NCI-H1417 (cell line): ENCODE results near the gene PIGK.

Source experiments
- DNase-seq, 3 experiments: peaks; one replicate each; lab custom pipeline; 2025; lab: John Stamatoyannopoulos, UW

Gene PIGK

GRCh38 chr1:77096496-77097255 is 122.6 kb downstream of the PIGK start:
- DNase-seq = no peak

GRCh38 chr1:77095236-77095635 is 124.0 kb downstream of the PIGK start:
- DNase-seq = peak in 1 of 3 experiments; percentile 25

- no peak for DNase-seq
These were observed 129.5 kb downstream of the PIGK start for GRCh38 chr1:77089756-77090155.

- no peak for DNase-seq
These were observed 134.1 kb downstream of the PIGK start for GRCh38 chr1:77085109-77085508.

GRCh38 chr1:77084457-77084856 is 134.8 kb downstream of the PIGK start:
- DNase-seq = no peak

- DNase-seq = no peak
These were observed 137.4 kb downstream of the PIGK start for GRCh38 chr1:77081834-77082233.

- DNase-seq = no peak
These were observed 142.5 kb downstream of the PIGK start for GRCh38 chr1:77076759-77077158.

- peak in 2 of 3 experiments; percentile 5 to 18 for DNase-seq
These were observed 151.2 kb downstream of the PIGK start for GRCh38 chr1:77068013-77068412.

DNA sequence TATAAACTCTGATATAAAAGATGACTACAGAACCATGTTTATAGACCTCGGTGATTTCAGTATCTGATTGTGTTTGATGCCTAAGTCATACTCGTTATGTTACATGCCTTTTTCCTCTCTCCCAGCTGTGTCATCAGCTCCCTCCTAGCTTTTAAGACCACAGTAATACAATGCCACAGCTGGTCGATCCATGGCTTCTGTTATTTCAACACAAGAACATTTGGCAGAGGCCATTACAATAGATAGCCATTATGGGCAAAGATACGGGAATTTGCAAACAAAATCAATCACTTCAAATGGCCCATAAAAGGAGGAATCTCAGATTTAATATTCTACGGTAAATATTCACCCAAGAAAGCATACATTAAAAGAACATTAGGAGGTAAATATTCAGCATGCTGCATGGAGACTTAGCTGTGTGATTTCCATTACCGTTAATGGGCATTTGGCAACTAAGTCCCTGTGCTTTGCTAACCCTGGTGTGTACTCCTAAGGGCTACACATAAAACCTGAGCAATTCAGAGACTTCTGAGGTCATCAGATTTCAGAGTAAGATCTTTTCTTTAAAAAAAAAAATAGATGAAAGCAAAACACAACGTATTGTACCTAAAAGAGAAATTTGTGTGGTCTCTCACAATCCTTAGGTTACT is 153.4 kb downstream of the PIGK start:
- peak in 1 of 3 experiments; percentile 39 for DNase-seq

DNA sequence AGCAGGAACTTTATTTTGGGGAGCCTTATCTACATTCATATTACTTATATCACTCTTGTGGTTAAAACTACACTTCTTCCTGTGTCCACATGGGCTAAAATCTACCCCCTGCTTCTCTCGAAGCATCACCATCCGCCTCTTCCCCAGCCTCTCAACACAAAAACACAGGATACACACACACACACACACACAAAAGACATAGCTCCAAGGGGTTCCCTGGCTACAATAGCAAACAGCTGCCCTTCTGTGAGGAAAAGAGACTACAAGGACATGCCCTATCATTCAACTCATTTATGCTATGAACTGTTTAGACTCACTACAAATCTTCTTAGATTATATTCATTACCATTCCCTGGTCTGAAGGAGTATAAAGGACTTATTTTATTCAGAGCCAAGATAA is 155.0 kb downstream of the PIGK start:
- peak in 1 of 3 experiments; percentile 17 for DNase-seq

DNA sequence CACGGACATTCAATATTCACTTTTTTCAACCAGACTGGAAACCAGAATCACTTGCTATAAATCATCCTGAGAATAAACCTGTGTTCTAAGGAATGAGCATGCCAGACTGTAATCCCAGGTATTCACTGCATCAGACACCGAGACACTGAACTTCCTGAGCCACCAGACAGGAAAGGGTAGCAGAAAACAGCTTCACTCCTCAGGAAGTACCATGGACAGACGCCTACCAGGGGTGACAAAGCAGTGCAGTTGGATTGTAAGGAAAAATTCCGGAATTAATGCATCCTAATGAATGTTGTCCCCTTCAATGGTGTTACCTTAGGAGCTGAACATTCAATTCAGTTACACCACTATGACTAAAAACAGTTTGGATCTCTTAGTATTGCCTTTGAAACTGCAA is 156.1 kb downstream of the PIGK start:
- no peak for DNase-seq

- DNase-seq = no peak
These were observed 158.1 kb downstream of the PIGK start for GRCh38 chr1:77061162-77061561.

DNA sequence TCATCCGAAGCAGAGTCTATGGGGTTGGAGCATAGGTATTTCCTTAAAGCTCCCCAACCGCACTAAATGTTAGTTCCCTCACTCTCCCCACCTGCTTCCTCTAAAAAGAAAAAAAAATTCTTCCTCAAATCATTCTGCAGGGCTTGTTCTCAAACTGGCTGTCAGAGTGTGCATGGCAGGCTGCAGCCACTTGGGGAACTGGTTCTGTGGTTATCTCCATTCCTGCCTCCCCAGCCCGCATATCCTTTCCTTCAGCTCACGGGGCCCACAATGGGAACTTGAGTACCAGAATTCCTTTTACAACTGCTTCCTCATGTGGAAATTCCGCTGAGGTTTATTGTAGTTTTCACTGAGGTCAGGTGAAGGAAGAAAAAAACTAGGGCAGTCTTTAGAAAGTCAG is 159.2 kb downstream of the PIGK start:
- no peak for DNase-seq

- no peak for DNase-seq
These were observed 161.1 kb downstream of the PIGK start for GRCh38 chr1:77057994-77058585.

- no peak for DNase-seq
These were observed 162.7 kb downstream of the PIGK start for GRCh38 chr1:77056525-77056924.

DNA sequence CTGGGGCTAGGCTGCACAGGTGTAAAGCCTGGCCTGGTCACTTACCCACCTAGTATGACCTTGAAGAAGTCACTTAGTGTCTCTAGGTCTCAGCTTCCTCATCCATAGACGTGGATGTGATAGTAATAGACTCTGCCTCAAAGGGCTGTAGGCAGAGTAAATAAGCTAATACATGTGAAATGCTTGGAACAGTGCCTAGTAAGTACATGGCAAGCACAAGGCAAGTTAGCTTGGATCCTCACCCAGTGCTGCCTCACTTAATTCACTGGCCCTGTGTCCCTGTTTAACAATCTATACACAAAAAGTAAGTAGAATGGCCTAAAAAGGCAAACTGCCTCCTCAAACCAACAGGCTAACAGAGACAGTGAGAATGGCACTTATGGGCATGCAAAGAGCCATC is 167.8 kb downstream of the PIGK start:
- DNase-seq = no peak

GRCh38 chr1:77048615-77049005 is 170.6 kb downstream of the PIGK start:
- no peak for DNase-seq

DNA sequence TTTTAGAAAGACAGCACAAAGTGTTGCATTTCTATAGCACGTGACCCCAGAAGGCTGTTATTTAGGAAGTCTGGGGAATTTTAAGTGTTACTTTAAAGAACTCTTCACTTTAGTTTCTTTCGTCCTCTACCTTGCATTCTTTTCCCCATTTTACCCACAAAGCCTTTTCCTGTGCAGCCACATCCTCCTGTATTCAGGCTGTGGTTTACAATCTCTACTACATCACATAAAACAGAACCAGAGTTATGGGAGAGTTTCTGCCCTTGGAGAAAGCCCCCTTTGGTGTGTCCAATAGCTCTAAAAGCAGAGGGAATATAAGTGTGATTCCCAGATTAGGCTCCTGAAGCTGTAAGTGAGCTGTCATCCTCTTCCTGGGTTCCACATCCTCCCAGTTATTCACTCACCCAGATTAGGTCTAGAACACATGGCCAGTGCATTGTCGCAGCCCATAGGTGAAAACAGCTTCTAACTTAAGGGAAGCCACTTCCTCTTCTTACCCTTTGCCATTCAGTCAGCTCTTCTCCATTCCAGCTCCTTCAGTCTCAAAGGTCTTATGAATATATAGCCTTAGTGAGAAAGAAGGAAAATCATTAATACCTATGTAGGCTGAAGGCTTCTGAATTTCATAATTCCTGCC is 171.1 kb downstream of the PIGK start:
- no peak for DNase-seq

DNA sequence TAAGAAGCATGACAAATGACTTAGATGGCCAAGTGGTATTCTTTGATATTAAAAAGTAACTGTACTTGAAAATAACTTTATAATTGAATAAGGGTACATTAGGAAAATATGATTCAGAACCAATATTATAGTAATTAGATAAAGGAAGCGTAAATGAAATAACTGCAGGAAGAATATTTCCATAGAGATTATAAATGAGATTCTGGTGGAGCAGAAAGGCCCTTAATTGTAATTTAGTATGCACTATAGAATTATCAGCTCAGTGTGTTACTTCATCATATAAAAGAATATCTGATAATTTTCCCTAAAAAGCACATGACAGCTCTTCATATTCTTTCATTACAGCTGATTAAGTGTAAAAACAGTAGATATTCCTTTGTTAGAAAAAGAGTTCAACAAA is 171.7 kb downstream of the PIGK start:
- DNase-seq = no peak

DNA sequence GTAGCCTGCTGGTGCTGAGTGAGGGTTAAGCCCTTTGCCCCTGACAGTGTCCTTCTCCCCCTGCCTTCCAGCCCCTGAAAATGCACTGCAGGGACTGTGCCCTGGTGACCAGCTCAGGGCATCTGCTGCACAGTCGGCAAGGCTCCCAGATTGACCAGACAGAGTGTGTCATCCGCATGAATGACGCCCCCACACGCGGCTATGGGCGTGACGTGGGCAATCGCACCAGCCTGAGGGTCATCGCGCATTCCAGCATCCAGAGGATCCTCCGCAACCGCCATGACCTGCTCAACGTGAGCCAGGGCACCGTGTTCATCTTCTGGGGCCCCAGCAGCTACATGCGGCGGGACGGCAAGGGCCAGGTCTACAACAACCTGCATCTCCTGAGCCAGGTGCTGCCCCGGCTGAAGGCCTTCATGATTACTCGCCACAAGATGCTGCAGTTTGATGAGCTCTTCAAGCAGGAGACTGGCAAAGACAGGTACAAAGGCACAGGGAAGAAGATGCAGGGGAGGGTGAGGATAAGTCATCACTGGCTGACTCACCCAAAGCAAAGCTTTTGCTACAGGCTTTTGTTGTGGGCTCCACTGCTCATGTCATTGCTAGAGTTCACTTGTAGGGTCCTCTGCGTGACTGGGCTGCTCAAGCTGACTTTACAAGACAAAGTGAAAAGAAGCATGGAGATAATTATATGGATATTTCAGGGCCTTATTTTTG is 174.9 kb downstream of the PIGK start:
- DNase-seq = no peak

- no peak for DNase-seq
These were observed 178.4 kb downstream of the PIGK start for GRCh38 chr1:77040826-77041225.

GRCh38 chr1:77039739-77040138 is 179.5 kb downstream of the PIGK start:
- DNase-seq = no peak
